ENCODE data around the gene USP40.

Gene USP40

DNA sequence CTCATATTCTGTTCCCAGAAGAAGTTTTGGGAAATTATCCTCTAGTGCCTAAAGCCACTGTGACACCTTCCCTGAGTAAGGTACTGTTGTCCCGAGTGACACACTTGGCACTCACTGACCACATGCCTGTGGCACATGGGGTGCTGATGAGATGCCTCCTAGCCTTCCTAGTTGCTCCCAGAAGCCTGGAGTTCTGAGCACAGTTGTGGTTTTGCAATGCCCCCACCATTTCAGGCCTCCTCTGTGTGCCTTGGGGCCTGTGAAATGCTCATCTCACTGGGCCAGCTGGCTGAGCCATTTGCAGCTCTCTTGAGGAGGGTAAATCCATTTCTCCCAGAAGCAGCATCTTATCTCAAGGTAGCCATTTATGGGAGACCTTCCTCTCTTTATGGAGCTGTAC lies 120.5 kb downstream of the USP40 start:
- H3K4me3 ChIP-seq (ENCODE audit: low read depth, low read length) = no peak overlapping the region
- TF ChIP-seq, protein P1, sequence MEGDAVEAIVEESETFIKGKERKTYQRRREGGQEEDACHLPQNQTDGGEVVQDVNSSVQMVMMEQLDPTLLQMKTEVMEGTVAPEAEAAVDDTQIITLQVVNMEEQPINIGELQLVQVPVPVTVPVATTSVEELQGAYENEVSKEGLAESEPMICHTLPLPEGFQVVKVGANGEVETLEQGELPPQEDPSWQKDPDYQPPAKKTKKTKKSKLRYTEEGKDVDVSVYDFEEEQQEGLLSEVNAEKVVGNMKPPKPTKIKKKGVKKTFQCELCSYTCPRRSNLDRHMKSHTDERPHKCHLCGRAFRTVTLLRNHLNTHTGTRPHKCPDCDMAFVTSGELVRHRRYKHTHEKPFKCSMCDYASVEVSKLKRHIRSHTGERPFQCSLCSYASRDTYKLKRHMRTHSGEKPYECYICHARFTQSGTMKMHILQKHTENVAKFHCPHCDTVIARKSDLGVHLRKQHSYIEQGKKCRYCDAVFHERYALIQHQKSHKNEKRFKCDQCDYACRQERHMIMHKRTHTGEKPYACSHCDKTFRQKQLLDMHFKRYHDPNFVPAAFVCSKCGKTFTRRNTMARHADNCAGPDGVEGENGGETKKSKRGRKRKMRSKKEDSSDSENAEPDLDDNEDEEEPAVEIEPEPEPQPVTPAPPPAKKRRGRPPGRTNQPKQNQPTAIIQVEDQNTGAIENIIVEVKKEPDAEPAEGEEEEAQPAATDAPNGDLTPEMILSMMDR (IDR thresholded peaks at IDR 0.05; ENCODE audit: control insufficient read depth, extremely low read depth, insufficient read depth) = no peak
- no peak for DNase-seq (ENCODE audit: low read depth)

DNA sequence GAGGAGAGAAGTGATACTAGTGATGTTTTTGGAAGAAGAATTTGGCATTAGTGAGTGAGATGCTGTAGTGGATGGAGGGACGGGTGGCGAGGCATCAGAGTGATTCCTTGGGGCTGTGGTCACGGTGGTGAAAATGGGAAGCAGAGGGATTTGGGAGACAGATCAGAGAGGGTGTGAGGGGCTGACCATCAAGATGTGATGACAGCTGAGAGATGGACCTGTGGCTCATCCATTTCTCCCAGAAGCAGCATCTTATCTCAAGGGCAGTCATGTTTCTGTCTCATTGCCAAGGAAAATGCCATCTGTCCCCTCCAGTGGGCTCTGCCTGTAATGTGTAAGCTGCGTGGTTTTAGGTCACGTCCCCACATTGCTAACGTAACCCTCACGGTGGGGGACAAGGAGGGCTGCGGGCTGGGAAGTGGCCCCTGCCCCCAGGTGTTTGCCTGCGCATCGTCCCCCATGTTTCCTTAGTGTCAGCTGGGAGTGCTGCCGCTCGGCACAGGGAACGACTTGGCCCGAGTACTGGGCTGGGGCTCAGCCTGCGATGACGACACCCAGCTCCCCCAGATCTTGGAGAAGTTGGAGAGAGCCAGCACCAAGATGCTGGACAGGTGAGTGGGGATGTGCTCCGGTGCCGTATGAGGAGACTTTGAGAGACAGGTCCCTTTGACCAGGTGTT lies 121.3 kb downstream of the USP40 start:
- no peak for DNase-seq (ENCODE audit: low read depth)
- H3K4me3 ChIP-seq (ENCODE audit: low read depth, low read length) = no peak overlapping the region
- TF ChIP-seq, protein P1 (IDR thresholded peaks at IDR 0.05; ENCODE audit: control insufficient read depth, extremely low read depth, insufficient read depth) = no peak

DNA sequence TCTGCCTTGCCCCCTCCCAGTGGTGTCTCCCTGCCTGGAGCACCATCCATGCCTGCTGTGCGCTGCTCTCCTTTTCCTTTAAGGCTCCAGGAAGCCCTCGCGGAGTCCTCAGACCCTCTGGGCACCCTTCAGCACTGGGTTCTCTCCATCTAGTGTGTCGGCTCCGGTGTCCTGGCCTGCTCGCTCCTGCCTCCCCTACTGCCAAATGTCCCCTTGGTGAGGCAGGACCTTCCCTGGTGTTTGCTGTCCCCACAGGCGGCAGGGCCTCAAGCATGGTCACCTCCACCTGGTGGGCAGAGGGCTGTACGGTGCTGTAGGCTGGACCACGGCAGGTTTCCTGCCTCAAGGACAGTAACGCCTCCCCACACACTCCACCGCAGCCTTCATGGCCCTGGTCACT lies 122.1 kb downstream of the USP40 start:
- H3K4me3 ChIP-seq (ENCODE audit: low read depth, low read length) = no peak overlapping the region
- TF ChIP-seq, protein P1 (IDR thresholded peaks at IDR 0.05; ENCODE audit: control insufficient read depth, extremely low read depth, insufficient read depth) = no peak
- no peak for DNase-seq (ENCODE audit: low read depth)

DNA sequence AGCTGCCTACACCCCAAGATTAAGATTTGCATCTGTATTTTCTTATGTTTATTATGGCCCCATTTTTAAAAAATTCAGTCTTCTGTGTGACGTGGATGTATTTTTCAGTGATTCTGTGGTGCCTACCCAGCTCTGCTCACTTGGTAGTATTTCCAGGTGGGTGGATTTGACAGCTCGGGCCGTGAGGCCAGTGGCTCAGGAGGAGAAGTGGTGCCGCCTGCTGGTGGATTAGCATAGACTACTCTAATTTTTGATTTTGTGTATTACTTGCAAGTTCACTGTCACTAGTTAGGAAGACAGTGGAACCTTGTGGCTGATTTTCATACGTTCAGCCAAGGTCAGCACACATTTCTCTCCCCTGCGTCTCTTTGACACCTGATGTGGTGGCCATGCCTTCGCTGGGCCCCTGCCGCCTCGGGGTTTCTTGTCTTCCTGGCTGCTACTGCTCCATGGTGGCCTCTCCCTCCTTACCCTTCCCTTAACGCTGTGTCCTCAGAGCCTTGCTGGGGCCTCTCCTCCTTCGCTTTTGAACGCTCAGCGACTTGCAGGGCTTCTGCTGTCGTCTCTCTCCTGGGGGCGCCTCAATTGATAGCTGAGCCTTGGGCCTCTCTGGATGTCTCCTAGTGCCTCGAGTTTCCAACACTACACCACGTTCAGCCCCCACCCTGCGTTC lies 122.9 kb downstream of the USP40 start:
- H3K4me3 ChIP-seq (ENCODE audit: low read depth, low read length) = no peak overlapping the region
- TF ChIP-seq, protein P1 (IDR thresholded peaks at IDR 0.05; ENCODE audit: control insufficient read depth, extremely low read depth, insufficient read depth) = peak; percentile 79
- DNase-seq (ENCODE audit: low read depth) = no peak

DNA sequence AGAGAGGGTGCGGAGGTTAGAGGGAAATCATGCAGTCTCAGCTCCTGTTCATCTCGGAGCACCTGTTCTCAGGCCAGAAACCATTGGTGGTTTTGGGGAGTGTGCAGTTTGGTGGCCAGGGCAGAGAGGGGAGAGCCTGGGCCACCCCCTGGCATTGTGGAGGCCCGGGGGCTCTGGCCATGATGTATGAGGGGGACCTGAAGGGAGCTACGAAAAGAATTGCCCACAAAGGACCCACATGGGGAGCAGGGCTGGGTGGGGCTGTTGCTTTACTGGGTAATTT lies 124.6 kb downstream of the USP40 start:
- TF ChIP-seq, protein P1 (IDR thresholded peaks at IDR 0.05; ENCODE audit: control insufficient read depth, extremely low read depth, insufficient read depth) = no peak
- no peak for DNase-seq (ENCODE audit: low read depth)

DNA sequence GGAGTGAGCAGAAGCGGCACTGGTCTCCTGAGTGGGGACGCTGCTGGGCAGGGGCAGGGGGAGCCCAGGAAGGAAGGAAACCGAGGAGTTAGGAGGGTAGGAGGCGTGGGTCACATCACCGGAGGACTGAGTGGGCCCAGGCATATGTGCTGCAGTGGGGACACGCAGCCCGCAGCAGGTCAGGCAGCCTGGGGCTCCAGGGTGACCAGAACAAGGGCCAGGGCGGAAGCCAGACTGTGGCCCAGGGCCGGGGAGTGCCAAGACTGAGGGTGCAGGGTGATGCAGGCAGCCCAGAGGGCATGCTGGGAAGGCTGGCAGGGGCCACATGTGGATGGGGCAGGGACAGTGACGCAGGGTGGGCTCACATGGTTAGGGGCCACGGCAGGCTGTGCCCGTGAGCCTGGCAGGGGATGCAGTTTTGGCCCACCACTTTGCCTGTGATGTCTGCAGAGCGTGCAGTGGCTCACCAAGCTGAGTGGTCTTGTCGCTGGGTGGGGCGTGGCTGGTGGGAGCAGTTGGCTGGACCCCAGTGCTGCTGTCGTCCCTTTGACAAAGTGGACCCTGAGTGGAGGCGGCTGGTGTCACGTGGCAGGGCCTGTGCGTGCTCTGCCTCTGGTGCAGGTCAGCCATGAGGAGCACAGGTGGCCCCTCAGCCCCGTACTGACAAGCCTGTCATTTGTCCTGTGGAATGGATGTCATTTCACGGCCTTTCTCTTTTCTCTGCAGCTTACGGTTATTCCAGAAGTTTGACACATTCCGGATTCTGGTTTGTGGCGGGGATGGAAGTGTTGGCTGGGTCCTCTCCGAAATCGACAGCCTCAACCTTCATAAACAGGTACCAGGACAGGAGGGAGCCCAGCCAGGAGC lies 125.2 kb downstream of the USP40 start:
- TF ChIP-seq, protein P1 (IDR thresholded peaks at IDR 0.05; ENCODE audit: control insufficient read depth, extremely low read depth, insufficient read depth) = no peak
- no peak overlapping the region for H3K4me3 ChIP-seq (ENCODE audit: low read depth, low read length)
- DNase-seq (ENCODE audit: low read depth) = no peak

More for the DNA sequence above, 124.6 kb downstream of the USP40 start:
- no peak overlapping the region for H3K4me3 ChIP-seq (ENCODE audit: low read depth, low read length)

Data from LNCaP clone FGC (cell line).